H9 (cell line): ENCODE measurements around the gene PCDHA6. TPM values are rescaled to one million over a fixed set of nuclear protein-coding genes. Genes with fewer than 3 reads are reported as not detected.
"Not testable (repeated sequence)": the region's sequence is repeated elsewhere in the genome, so short reads cannot be mapped to it uniquely, and the experiment has no call there.

ENCODE experiments used
- DNase-seq: peaks from one replicate; pipeline ENCODE4 v3.0.0-alpha.2; 2017
- H2AFZ ChIP-seq: one replicate; pipeline ENCODE4 v1.6.1; 2013; ENCODE audit warnings: mild to moderate bottlenecking, low read length, control low read depth, moderate library complexity
- H2AK5ac ChIP-seq: 2 replicates; pipeline ENCODE4 v1.6.1; 2013; ENCODE audit warnings: low read length, control low read depth, mixed read lengths; ENCODE audit not compliant: insufficient read length
- H2BK120ac ChIP-seq: one replicate; pipeline ENCODE4 v1.6.1; 2013; ENCODE audit warnings: low read depth, mild to moderate bottlenecking, low read length, control low read depth, inconsistent platforms; ENCODE audit not compliant: poor library complexity, severe bottlenecking
- H2BK12ac ChIP-seq: 2 replicates; pipeline ENCODE4 v1.6.1; 2013; ENCODE audit warnings: low read length, control low read depth, mixed read lengths, low read depth; ENCODE audit not compliant: insufficient read length
- H2BK15ac ChIP-seq: 2 replicates; pipeline ENCODE4 v1.6.1; 2013; ENCODE audit warnings: low read depth, low read length, control low read depth
- H2BK20ac ChIP-seq: one replicate; pipeline ENCODE4 v1.6.1; 2013; ENCODE audit warnings: low read depth, mild to moderate bottlenecking, low read length, control low read depth, inconsistent platforms; ENCODE audit not compliant: poor library complexity, severe bottlenecking
- H2BK5ac ChIP-seq: 2 replicates; pipeline ENCODE4 v1.6.1; 2013; ENCODE audit warnings: low read length, control low read depth, mixed read lengths; ENCODE audit not compliant: insufficient read length
- H3K14ac ChIP-seq: 2 replicates; pipeline ENCODE4 v1.6.1; 2013; ENCODE audit warnings: low read length, control low read depth; ENCODE audit not compliant: insufficient read depth
- H3K18ac ChIP-seq: 2 replicates; pipeline ENCODE4 v1.6.1; 2013; ENCODE audit warnings: low read depth, mild to moderate bottlenecking, mixed read lengths, low read length, control low read depth; ENCODE audit not compliant: insufficient read length
- H3K23ac ChIP-seq: 2 replicates; pipeline ENCODE4 v1.6.1; 2013; ENCODE audit warnings: low read length, control low read depth, mixed read lengths, low read depth; ENCODE audit not compliant: insufficient read length
- H3K23me2 ChIP-seq: 2 replicates; pipeline ENCODE4 v1.6.1; 2013; ENCODE audit warnings: low read depth, mild to moderate bottlenecking, mixed read lengths, low read length, control low read depth; ENCODE audit not compliant: insufficient read length, poor library complexity, severe bottlenecking
- H3K27ac ChIP-seq: 2 replicates; pipeline ENCODE4 v1.5.1; 2013; ENCODE audit warnings: low read length, control low read depth, mixed read lengths, low read depth; ENCODE audit not compliant: insufficient read length
- H3K27me3 ChIP-seq: 2 replicates; pipeline ENCODE4 v1.6.1; 2013; ENCODE audit warnings: low read length, control low read depth, inconsistent platforms; ENCODE audit not compliant: insufficient read depth
- H3K4ac ChIP-seq: 2 replicates; pipeline ENCODE4 v1.6.1; 2013; ENCODE audit warnings: low read depth, mild to moderate bottlenecking, control low read depth, inconsistent platforms, low read length, moderate library complexity
- H3K4me1 ChIP-seq: 2 replicates; pipeline ENCODE4 v1.6.1; 2013; ENCODE audit warnings: low read length, control low read depth, inconsistent platforms; ENCODE audit not compliant: insufficient read depth
- H3K4me2 ChIP-seq: 2 replicates; pipeline ENCODE4 v1.6.1; 2013; ENCODE audit warnings: low read length, control low read depth, mixed read lengths; ENCODE audit not compliant: insufficient read length, insufficient read depth
- H3K56ac ChIP-seq: 2 replicates; pipeline ENCODE4 v1.6.1; 2013; ENCODE audit warnings: low read depth, mild to moderate bottlenecking, mixed read lengths, low read length, control low read depth; ENCODE audit not compliant: insufficient read length
- H3K79me1 ChIP-seq: 2 replicates; pipeline ENCODE4 v1.6.1; 2013; ENCODE audit warnings: low read depth, mild to moderate bottlenecking, moderate library complexity, low read length, control low read depth, inconsistent platforms; ENCODE audit not compliant: insufficient read depth, poor library complexity, severe bottlenecking
- H3K79me2 ChIP-seq: 2 replicates; pipeline ENCODE4 v1.6.1; 2013; ENCODE audit warnings: low read length, control low read depth, inconsistent platforms; ENCODE audit not compliant: insufficient read depth
- H3K9ac ChIP-seq: 2 replicates; pipeline ENCODE4 v1.6.1; 2013; ENCODE audit warnings: low read length, control low read depth, mixed read lengths; ENCODE audit not compliant: insufficient read length; ENCODE audit errors: extremely low read depth
- H3K9me3 ChIP-seq: one replicate; pipeline ENCODE4 v1.6.1; 2013; ENCODE audit warnings: low read depth, low read length, inconsistent platforms; ENCODE audit not compliant: control insufficient read depth
- H3T11ph ChIP-seq: one replicate; pipeline ENCODE4 v1.6.1; 2013; ENCODE audit warnings: mild to moderate bottlenecking, low read length, control low read depth, inconsistent platforms
- H4K20me1 ChIP-seq: one replicate; pipeline ENCODE4 v1.6.1; 2013; ENCODE audit not compliant: control insufficient read depth, insufficient read length, insufficient read depth
- H4K5ac ChIP-seq: 2 replicates; pipeline ENCODE4 v1.6.1; 2013; ENCODE audit warnings: low read depth, mild to moderate bottlenecking, mixed read lengths, low read length, control low read depth; ENCODE audit not compliant: insufficient read length
- H4K8ac ChIP-seq: replicated peaks from 2 replicates; pipeline ENCODE4 v1.6.1; 2013; ENCODE audit warnings: low read length, control low read depth, mixed read lengths, low read depth; ENCODE audit not compliant: insufficient read length
- H4K91ac ChIP-seq: 2 replicates; pipeline ENCODE4 v1.6.1; 2013; ENCODE audit warnings: low read depth, mild to moderate bottlenecking, moderate library complexity, mixed read lengths, low read length, control low read depth; ENCODE audit not compliant: insufficient read length
- H3K27ac Mint-ChIP-seq, 3 experiments: 2 replicates in 2 of 3; 3 replicates in 1 of 3; pipeline ENCODE4 v1.8.0; 2020 to 2021; ENCODE audit warnings: mixed read lengths in 3 of 3, mild to moderate bottlenecking in 1 of 3, moderate library complexity in 1 of 3
- H3K27me3 Mint-ChIP-seq: 2 replicates; pipeline ENCODE4 v1.8.0; 2021; ENCODE audit warnings: low read depth, mild to moderate bottlenecking, moderate library complexity, mixed read lengths
- H3K36me3 Mint-ChIP-seq, 3 experiments: 2 replicates in 2 of 3; 3 replicates in 1 of 3; pipeline ENCODE4 v1.8.0; 2020 to 2021; ENCODE audit warnings: low read depth in 3 of 3, mixed read lengths in 3 of 3; ENCODE audit not compliant: insufficient read depth in 1 of 3
- H3K4me1 Mint-ChIP-seq, 2 experiments: 2 replicates each; pipeline ENCODE4 v1.8.0; 2020; ENCODE audit warnings: mixed read lengths in 2 of 2
- H3K4me3 Mint-ChIP-seq, 2 experiments: 2 replicates in 1 of 2; 3 replicates in 1 of 2; pipeline ENCODE4 v1.8.0; 2020 to 2021; ENCODE audit warnings: mild to moderate bottlenecking in 2 of 2, mixed read lengths in 2 of 2, moderate library complexity in 1 of 2
- H3K9me3 Mint-ChIP-seq, 2 experiments: 2 replicates in 1 of 2; 3 replicates in 1 of 2; pipeline ENCODE4 v1.8.0; 2020; ENCODE audit warnings: mild to moderate bottlenecking in 2 of 2, mixed read lengths in 2 of 2, moderate library complexity in 1 of 2
- WGBS: extraction: QIAGEN DNeasy Blood & Tissue Kit; methylation state at CpG from one replicate; pipeline ENCODE4 v1.1.7; 2013; ENCODE audit warnings: missing lambda C conversion rate, low lambda C conversion rate, mixed read lengths; ENCODE audit not compliant: insufficient read length; ENCODE audit errors: extremely low coverage; 5-methylcytosine and 5-hydroxymethylcytosine counted together
- total RNA-seq: library from RNA; stranded (reverse); gene quantifications from 2 replicates; pipeline ENCODE4 v1.2.1, GENCODE V29; 2021
- TF ChIP-seq, protein P1 (sequence below): fragments of 200-600 bp; sonication (generic); conservative IDR thresholded peaks from 3 replicates; pipeline ENCODE4 v1.8.0; 2021; ENCODE audit warnings: antibody characterized with exemption, mild to moderate bottlenecking

Gene PCDHA6
- total RNA-seq, 1 experiment from 2014 or later: 4.5 TPM

DNA sequence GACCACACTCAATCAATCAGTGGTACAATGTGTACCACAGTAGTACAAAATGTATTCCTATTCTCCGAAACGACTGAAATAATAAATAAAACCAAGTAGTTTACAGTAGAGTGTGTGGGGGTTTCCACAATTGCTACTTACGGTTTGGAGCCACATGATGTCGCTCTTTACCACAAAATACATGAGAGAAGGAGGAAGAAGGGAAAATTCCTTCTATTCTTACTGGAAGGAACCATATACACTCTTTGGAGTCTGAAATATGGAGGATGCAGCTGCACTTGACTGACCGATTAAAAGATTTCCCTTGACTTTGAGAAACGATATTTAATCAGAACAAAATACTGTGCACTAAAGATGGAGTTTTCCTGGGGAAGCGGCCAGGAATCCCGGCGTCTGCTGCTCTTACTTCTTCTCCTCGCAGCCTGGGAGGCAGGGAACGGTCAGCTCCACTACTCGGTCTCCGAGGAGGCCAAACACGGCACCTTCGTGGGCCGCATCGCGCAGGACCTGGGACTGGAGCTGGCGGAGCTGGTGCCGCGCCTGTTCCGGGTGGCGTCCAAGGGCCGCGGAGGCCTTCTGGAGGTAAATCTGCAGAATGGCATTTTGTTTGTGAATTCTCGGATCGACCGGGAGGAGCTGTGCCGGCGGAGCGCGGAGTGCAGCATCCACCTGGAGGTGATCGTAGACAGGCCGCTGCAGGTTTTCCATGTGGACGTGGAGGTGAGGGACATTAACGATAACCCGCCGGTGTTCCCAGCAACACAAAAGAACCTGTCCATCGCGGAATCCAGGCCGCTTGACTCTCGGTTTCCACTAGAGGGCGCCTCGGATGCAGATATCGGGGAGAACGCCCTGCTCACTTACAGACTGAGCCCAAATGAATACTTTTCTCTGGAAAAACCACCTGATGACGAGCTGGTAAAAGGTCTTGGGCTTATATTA lies 20.7 kb upstream of the PCDHA6 start, which contains the start of gene PCDHA4:
Gene PCDHA4, plus strand, starts transcription at position 235 of the 942 bp plus-strand sequence.
- Histone ChIP-seq H3K23me2 (no peaks in the 10 kb centered on the region), H3K9me3 (no peaks in the 10 kb centered on the region), H2AK5ac (no peak within 1 kb of the TSS), H3K4me2 (peak within 1 kb of the TSS; percentile 69), H4K20me1 (no peaks in the 10 kb centered on the region), H2AFZ (no peak within 1 kb of the TSS), H3K23ac (no peak within 1 kb of the TSS), H3K14ac (peak within 1 kb of the TSS; percentile 88), H2BK5ac (no peak within 1 kb of the TSS), H4K5ac (no peak within 1 kb of the TSS), H3K4me1 (no peaks in the 10 kb centered on the region), H2BK15ac (no peak within 1 kb of the TSS), H3K79me1 (no peaks in the 10 kb centered on the region), H3K27ac (no peak within 1 kb of the TSS), H3K79me2 (no peaks in the 10 kb centered on the region), H3T11ph (no peak within 1 kb of the TSS), H3K9ac (peak within 1 kb of the TSS; percentile 72), H2BK20ac (no peak within 1 kb of the TSS), H3K18ac (peak within 1 kb of the TSS; percentile 43), H4K8ac (no peak within 1 kb of the TSS), H4K91ac (no peak within 1 kb of the TSS), H3K4ac (no peak within 1 kb of the TSS; the same call in 1 of the 2 replicates), H3K56ac (no peak within 1 kb of the TSS), H2BK12ac (no peak within 1 kb of the TSS), H3K27me3 (no peaks in the 10 kb centered on the region), H2BK120ac (no peak within 1 kb of the TSS)
- Mint-ChIP-seq H3K4me1 (peaks cover 0 to 4% of the 10 kb centered on the region in 2 experiments; a peak in 2 of 4 replicates), H3K27me3 (no peaks in the 10 kb centered on the region), H3K27ac (peak within 1 kb of the TSS in 1 of 3 experiments; percentile 90; a peak in 2 of 7 replicates), H3K36me3 (peaks cover 6 to 49% (median 24%) of the 10 kb centered on the region in 3 experiments), H3K9me3 (peaks cover 42 to 46% of the 10 kb centered on the region in 2 experiments), H3K4me3 (peak within 1 kb of the TSS; percentile 82 to 92)
- DNase-seq: peak; percentile 84
- TF ChIP-seq, protein P1, sequence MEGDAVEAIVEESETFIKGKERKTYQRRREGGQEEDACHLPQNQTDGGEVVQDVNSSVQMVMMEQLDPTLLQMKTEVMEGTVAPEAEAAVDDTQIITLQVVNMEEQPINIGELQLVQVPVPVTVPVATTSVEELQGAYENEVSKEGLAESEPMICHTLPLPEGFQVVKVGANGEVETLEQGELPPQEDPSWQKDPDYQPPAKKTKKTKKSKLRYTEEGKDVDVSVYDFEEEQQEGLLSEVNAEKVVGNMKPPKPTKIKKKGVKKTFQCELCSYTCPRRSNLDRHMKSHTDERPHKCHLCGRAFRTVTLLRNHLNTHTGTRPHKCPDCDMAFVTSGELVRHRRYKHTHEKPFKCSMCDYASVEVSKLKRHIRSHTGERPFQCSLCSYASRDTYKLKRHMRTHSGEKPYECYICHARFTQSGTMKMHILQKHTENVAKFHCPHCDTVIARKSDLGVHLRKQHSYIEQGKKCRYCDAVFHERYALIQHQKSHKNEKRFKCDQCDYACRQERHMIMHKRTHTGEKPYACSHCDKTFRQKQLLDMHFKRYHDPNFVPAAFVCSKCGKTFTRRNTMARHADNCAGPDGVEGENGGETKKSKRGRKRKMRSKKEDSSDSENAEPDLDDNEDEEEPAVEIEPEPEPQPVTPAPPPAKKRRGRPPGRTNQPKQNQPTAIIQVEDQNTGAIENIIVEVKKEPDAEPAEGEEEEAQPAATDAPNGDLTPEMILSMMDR: peak; percentile 74
- no CpG with 5 or more reads among the region's 47 CpGs for WGBS

DNA sequence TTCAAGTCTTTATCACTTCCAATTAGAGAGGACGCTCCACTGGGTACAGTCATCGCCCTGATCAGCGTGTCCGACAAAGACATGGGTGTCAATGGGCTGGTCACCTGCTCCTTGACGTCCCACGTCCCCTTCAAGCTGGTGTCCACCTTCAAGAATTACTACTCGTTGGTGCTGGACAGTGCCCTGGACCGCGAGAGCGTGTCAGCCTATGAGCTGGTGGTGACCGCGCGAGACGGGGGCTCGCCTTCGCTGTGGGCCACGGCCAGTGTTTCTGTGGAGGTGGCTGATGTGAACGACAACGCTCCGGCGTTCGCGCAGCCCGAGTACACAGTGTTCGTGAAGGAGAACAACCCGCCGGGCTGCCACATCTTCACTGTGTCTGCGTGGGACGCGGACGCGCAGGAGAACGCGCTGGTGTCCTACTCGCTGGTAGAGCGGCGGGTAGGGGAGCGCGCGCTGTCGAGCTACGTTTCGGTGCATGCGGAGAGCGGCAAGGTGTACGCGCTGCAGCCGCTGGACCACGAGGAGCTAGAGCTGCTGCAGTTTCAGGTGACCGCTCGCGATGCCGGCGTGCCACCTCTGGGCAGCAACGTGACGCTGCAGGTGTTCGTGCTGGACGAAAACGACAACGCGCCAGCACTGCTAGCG lies 19.4 kb upstream of the PCDHA6 start:
- not testable (repeated sequence) for H3K27ac Mint-ChIP-seq
- peaks cover 4 to 40% (median 22%) of the 10 kb centered on the region in 3 experiments; a peak in 5 of 7 replicates for H3K36me3 Mint-ChIP-seq

More for the DNA sequence above, 19.4 kb upstream of the PCDHA6 start:
- H3K4me3 Mint-ChIP-seq, H3K79me1 ChIP-seq, H3K23ac ChIP-seq, H3K79me2 ChIP-seq, H3K27me3 ChIP-seq, H2BK15ac ChIP-seq, H3K4ac ChIP-seq, H3K27ac ChIP-seq, H3K18ac ChIP-seq, H2BK5ac ChIP-seq, H3K4me1 ChIP-seq, H2BK12ac ChIP-seq, H3K4me1 Mint-ChIP-seq, DNase-seq, H3K56ac ChIP-seq, H3K23me2 ChIP-seq, H3T11ph ChIP-seq, H4K5ac ChIP-seq, H2BK20ac ChIP-seq, H2AFZ ChIP-seq, H4K20me1 ChIP-seq, H3K9ac ChIP-seq, H4K8ac ChIP-seq, H3K14ac ChIP-seq, H2AK5ac ChIP-seq, H4K91ac ChIP-seq, H2BK120ac ChIP-seq, H3K9me3 ChIP-seq, H3K27me3 Mint-ChIP-seq: not testable (repeated sequence)
- peak overlapping the region; percentile 69 for H3K4me2 ChIP-seq
- no CpG with 5 or more reads among the region's 62 CpGs for WGBS
- H3K9me3 Mint-ChIP-seq: peaks cover 35 to 37% of the 10 kb centered on the region in 2 experiments
